Measurements from ENCODE around the gene FRA10AC1. TPM values are rescaled to one million over a fixed set of nuclear protein-coding genes. Genes with fewer than 3 reads are reported as not detected.
"Not testable (repeated sequence)": the region's sequence is repeated elsewhere in the genome, so short reads cannot be mapped to it uniquely, and the experiment has no call there.

The FRA10AC1 gene
- total and polyA plus RNA-seq, 3 donors from 2014 or later: 14.8 to 46.9 (median 30.5) TPM

GRCh38 chr10:93704451-93704850 is 2.1 kb upstream of the FRA10AC1 start:
- Histone ChIP-seq H3K4me3 (no peak overlapping the region), H3K36me3 (ENCODE audit: low read depth, missing control alignments) (no peaks in the 10 kb centered on the region), H3K27me3 (no peaks in the 10 kb centered on the region), H3K9me3 (no peaks in the 10 kb centered on the region), H3K27ac (no peak overlapping the region), H3K4me1 (no peaks in the 10 kb centered on the region)
- 91 to 94% methylated on average over 5 of the region's 5 CpGs for WGBS, 2 donors
- TF ChIP-seq, protein P1, sequence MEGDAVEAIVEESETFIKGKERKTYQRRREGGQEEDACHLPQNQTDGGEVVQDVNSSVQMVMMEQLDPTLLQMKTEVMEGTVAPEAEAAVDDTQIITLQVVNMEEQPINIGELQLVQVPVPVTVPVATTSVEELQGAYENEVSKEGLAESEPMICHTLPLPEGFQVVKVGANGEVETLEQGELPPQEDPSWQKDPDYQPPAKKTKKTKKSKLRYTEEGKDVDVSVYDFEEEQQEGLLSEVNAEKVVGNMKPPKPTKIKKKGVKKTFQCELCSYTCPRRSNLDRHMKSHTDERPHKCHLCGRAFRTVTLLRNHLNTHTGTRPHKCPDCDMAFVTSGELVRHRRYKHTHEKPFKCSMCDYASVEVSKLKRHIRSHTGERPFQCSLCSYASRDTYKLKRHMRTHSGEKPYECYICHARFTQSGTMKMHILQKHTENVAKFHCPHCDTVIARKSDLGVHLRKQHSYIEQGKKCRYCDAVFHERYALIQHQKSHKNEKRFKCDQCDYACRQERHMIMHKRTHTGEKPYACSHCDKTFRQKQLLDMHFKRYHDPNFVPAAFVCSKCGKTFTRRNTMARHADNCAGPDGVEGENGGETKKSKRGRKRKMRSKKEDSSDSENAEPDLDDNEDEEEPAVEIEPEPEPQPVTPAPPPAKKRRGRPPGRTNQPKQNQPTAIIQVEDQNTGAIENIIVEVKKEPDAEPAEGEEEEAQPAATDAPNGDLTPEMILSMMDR (IDR thresholded peaks at IDR 0.05): no peak
- TF ChIP-seq POLR2A (IDR thresholded peaks at IDR 0.05): no peak
- no peak for DNase-seq
- intact Hi-C loops (cut with DNase I; ENCODE audit: low total_unique reads): loop anchor here (10.0 kb wide), 1 partner anchor 110 kb away; no protein-coding TSS in a partner anchor

GRCh38 chr10:93703841-93704240 is 1.4 kb upstream of the FRA10AC1 start:
- Histone ChIP-seq H3K36me3 (ENCODE audit: low read depth, missing control alignments) (no peaks in the 10 kb centered on the region), H3K4me1 (no peaks in the 10 kb centered on the region), H3K27me3 (no peaks in the 10 kb centered on the region), H3K9me3 (no peaks in the 10 kb centered on the region), H3K4me3 (no peak overlapping the region), H3K27ac (no peak overlapping the region)
- intact Hi-C loops (cut with DNase I; ENCODE audit: low total_unique reads): loop anchor here (10.0 kb wide), 1 partner anchor 111 kb away; no protein-coding TSS in a partner anchor
- DNase-seq: no peak
- TF ChIP-seq, protein P1 (IDR thresholded peaks at IDR 0.05): no peak
- TF ChIP-seq POLR2A (IDR thresholded peaks at IDR 0.05): no peak
- WGBS, 2 donors: 47 to 61% methylated on average over 1 of the region's 1 CpG

DNA sequence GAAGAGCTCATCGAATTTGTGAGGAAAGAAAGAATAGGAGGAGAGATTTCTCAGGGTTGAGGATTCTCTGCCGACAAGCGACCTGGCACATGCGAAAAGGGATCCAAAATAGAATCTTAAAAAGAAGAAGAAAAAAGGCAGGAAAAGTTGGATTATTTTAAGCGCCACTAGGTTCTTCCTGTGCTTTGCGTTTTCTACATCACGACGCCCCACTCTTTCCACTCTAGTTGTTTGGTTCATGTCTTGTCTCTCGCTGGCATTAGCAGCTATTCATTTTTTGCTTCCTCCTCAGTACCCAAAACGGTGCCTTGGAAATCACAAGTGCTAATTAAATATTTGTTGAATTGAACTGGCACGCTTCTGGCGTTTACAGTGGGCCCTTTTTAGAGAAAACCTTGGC is 674 bp upstream of the FRA10AC1 start:
- intact Hi-C loops (cut with DNase I; ENCODE audit: low total_unique reads): loop anchor here (10.0 kb wide), 1 partner anchor 112 kb away; no protein-coding TSS in a partner anchor
- no peak for DNase-seq
- Histone ChIP-seq H3K27ac (peak overlapping the region; percentile 81 to 85), H3K36me3 (ENCODE audit: low read depth, missing control alignments) (no peaks in the 10 kb centered on the region), H3K9me3 (no peaks in the 10 kb centered on the region), H3K4me3 (peak overlapping the region; percentile 63 to 85), H3K27me3 (no peaks in the 10 kb centered on the region), H3K4me1 (no peaks in the 10 kb centered on the region)
- TF ChIP-seq POLR2A (IDR thresholded peaks at IDR 0.05): no peak
- TF ChIP-seq, protein P1 (IDR thresholded peaks at IDR 0.05): no peak
- WGBS, 2 donors: 1% methylated on average over 12 of the region's 12 CpGs

DNA sequence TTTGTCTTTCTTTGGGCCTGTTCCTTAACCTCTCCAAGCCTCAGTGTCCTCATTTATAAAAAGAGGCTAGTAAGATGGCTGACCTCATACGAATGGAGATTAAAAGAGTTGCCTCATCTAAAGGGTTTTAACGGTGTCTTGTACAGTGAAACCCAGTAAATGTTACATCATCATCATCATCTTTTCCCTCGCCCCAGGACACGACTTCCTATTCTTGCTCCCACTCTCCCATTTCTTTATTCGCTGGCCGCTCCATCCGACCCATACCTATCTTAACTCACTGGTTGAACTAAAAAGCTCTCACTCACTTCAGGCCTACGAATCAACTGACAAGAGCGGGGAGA is 554 bp downstream of the FRA10AC1 start:
- 0 to 1% methylated on average over 9 of the region's 9 CpGs for WGBS, 2 donors
- H3K4me3 ChIP-seq: peak overlapping the region; percentile 63 to 85
- no peak for TF ChIP-seq POLR2A (IDR thresholded peaks at IDR 0.05)
- TF ChIP-seq, protein P1 (IDR thresholded peaks at IDR 0.05): no peak
- H3K9me3 ChIP-seq: no peaks in the 10 kb centered on the region
- H3K4me1 ChIP-seq: no peaks in the 10 kb centered on the region
- H3K27me3 ChIP-seq: no peaks in the 10 kb centered on the region
- intact Hi-C loops (cut with DNase I; ENCODE audit: low total_unique reads): loop anchor here (10.0 kb wide), 1 partner anchor 113 kb away; no protein-coding TSS in a partner anchor
- H3K36me3 ChIP-seq (ENCODE audit: low read depth, missing control alignments): no peaks in the 10 kb centered on the region
- peak; percentile 25 for DNase-seq
- peak overlapping the region; percentile 81 to 85 for H3K27ac ChIP-seq

DNA sequence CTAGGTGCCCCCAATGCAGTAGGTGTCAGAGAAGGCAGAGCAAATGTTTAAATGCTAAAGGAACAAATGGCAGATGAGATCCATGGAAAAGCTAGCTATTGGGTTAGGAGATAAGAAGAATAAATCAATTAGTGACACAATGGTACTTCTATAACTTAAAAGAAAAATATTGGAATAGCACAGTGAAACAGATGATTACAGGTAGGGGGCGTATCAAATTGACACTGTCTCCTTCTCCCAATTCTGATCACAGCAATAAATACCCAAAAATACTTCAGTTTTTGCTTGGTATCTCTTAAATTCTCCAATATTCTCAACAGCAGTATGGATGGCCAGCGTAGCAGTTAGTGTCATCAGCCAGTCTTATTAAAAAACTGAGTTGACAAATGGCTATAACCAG is 5.2 kb downstream of the FRA10AC1 start:
- intact Hi-C loops (cut with DNase I; ENCODE audit: low total_unique reads): no loop called here
- H3K9me3 ChIP-seq: no peaks in the 10 kb centered on the region
- no peaks in the 10 kb centered on the region for H3K27me3 ChIP-seq
- no peak for DNase-seq
- WGBS, 2 donors: 92 to 94% methylated on average over 2 of the region's 2 CpGs
- H3K27ac ChIP-seq: no peak overlapping the region
- H3K4me3 ChIP-seq: no peak overlapping the region
- H3K36me3 ChIP-seq (ENCODE audit: low read depth, missing control alignments): no peaks in the 10 kb centered on the region
- H3K4me1 ChIP-seq: no peaks in the 10 kb centered on the region
- TF ChIP-seq, protein P1 (IDR thresholded peaks at IDR 0.05): no peak
- TF ChIP-seq POLR2A (IDR thresholded peaks at IDR 0.05): no peak

GRCh38 chr10:93696582-93696981 is 5.8 kb downstream of the FRA10AC1 start:
- DNase-seq; H3K27ac ChIP-seq; H3K36me3 ChIP-seq (ENCODE audit: low read depth, missing control alignments); H3K27me3 ChIP-seq; H3K4me1 ChIP-seq; intact Hi-C loops (cut with DNase I; ENCODE audit: low total_unique reads); H3K9me3 ChIP-seq; H3K4me3 ChIP-seq: not testable (repeated sequence)
- WGBS, 2 donors: 97 to 98% methylated on average over 2 of the region's 2 CpGs

Data from testis (tissue), 3 donors.